MCF 10A (cell line): ENCODE measurements around the gene RPL9. TPM values are rescaled to one million over a fixed set of nuclear protein-coding genes. Genes with fewer than 3 reads are reported as not detected.

Experiments
- BruUV-seq: library from RNA; stranded (reverse); fragments of 400-500 nt; replicated peaks from 2 replicates; lab custom pipeline; 2021; lab: Mats Ljungman, UMichigan
- CTCF ChIA-PET: fragments of 300-600 bp; sonication (Branson Sonifier 250); formaldehyde crosslinking; extraction: SDS; loops from one replicate; lab custom pipeline; 2021; ENCODE audit warnings: antibody characterized with exemption, inconsistent platforms; lab: Yijun Ruan, JAX
- POLR2A ChIA-PET: fragments of 300-600, 350-650 bp; sonication (Branson Sonifier 250); formaldehyde crosslinking; extraction: SDS; loops from one replicate; lab custom pipeline; 2020; ENCODE audit warnings: antibody characterized with exemption, inconsistent platforms; lab: Yijun Ruan, JAX
- DNase-seq: peaks from one replicate; pipeline ENCODE4 v3.0.0-alpha.2; 2018; ENCODE audit not compliant: unreplicated experiment
- H3K27ac Mint-ChIP-seq: one replicate; pipeline ENCODE4 v1.8.0; 2022; ENCODE audit warnings: mild to moderate bottlenecking, low read depth, mixed read lengths; ENCODE audit not compliant: unreplicated experiment
- H3K27me3 Mint-ChIP-seq: one replicate; pipeline ENCODE4 v1.8.0; 2022; ENCODE audit warnings: mixed read lengths; ENCODE audit not compliant: insufficient read depth, unreplicated experiment
- H3K36me3 Mint-ChIP-seq: one replicate; pipeline ENCODE4 v1.8.0; 2022; ENCODE audit warnings: mild to moderate bottlenecking, moderate library complexity, mixed read lengths; ENCODE audit not compliant: insufficient read depth, unreplicated experiment
- H3K4me1 Mint-ChIP-seq: one replicate; pipeline ENCODE4 v1.8.0; 2022; ENCODE audit warnings: mixed read lengths; ENCODE audit not compliant: insufficient read depth, unreplicated experiment
- H3K4me3 Mint-ChIP-seq: one replicate; pipeline ENCODE4 v1.8.0; 2022; ENCODE audit warnings: mild to moderate bottlenecking, moderate library complexity, mixed read lengths; ENCODE audit not compliant: unreplicated experiment
- H3K9me3 Mint-ChIP-seq: one replicate; pipeline ENCODE4 v1.8.0; 2022; ENCODE audit warnings: mixed read lengths; ENCODE audit not compliant: unreplicated experiment
- CTCF ChIP-seq: fragments of 200-600 bp; IDR thresholded peaks from one replicate; pipeline ENCODE4 v1.8.0; 2022; ENCODE audit warnings: antibody characterized with exemption, mild to moderate bottlenecking; ENCODE audit not compliant: unreplicated experiment
- intact Hi-C: fragments of 100-400 bp; cut with micrococcal nuclease; formaldehyde crosslinking; loops from 2 replicates; pipeline ENCODE4 v1.14.1; 2022
- total RNA-seq: library from RNA; stranded (reverse); gene quantifications from 2 replicates; pipeline ENCODE4 v1.2.3, GENCODE V29; 2022

The RPL9 gene
- total RNA-seq, 1 experiment from 2014 or later = 1,405 TPM

GRCh38 chr4:39453738-39454137 lies 5.0 kb downstream of the RPL9 start:
- H3K4me1 Mint-ChIP-seq = peaks cover 7% of the 10 kb centered on the region

GRCh38 chr4:39452860-39453587 lies 5.7 kb downstream of the RPL9 start:
- no TSS peak for BruUV-seq
- POLR2A ChIA-PET = interaction anchor here (1.1 to 1.6 kb wide), 2 partner anchors 18 to 73 kb away, joined by 3 to 4 read pairs; no protein-coding TSS in a partner anchor
- intact Hi-C loops = loop anchor here (10.0 kb wide), 1 partner anchor 138 kb away; no protein-coding TSS in a partner anchor
- Mint-ChIP-seq H3K27me3 (no peaks in the 10 kb centered on the region), H3K4me1 (peaks cover 7% of the 10 kb centered on the region), H3K27ac (no peak overlapping the region), H3K4me3 (no peak overlapping the region), H3K36me3 (peaks cover 96% of the 10 kb centered on the region), H3K9me3 (no peaks in the 10 kb centered on the region)
- CTCF ChIA-PET = interaction anchor here (0.5 to 0.6 kb wide), 2 partner anchors 57 to 264 kb away, joined by 4 to 6 read pairs; no protein-coding TSS in a partner anchor
- no peak for DNase-seq
- no peak for TF ChIP-seq CTCF

More at GRCh38 chr4:39453738-39454137, 5.0 kb downstream of the RPL9 start:
- no peak for TF ChIP-seq CTCF
- POLR2A ChIA-PET = interaction anchor here (7.4 kb wide), 1 partner anchor 87 kb away, joined by 72 read pairs; the partner anchor contains the start of gene RFC1
- Mint-ChIP-seq H3K9me3 (no peaks in the 10 kb centered on the region), H3K27ac (no peak overlapping the region), H3K4me3 (no peak overlapping the region), H3K27me3 (no peaks in the 10 kb centered on the region), H3K36me3 (peaks cover 96% of the 10 kb centered on the region)
- intact Hi-C loops = loop anchor here (10.0 kb wide), 1 partner anchor 139 kb away; no protein-coding TSS in a partner anchor
- BruUV-seq = no TSS peak
- no peak for DNase-seq
- CTCF ChIA-PET = interaction anchor here (0.8 kb wide), 1 partner anchor 72 kb away, joined by 3 read pairs; no protein-coding TSS in a partner anchor

- Mint-ChIP-seq H3K36me3 (peaks cover 96% of the 10 kb centered on the region), H3K27ac (no peak overlapping the region), H3K4me3 (no peak overlapping the region), H3K9me3 (no peaks in the 10 kb centered on the region), H3K4me1 (peaks cover 7% of the 10 kb centered on the region), H3K27me3 (no peaks in the 10 kb centered on the region)
- TF ChIP-seq CTCF = no peak
- CTCF ChIA-PET = interaction anchor here (0.5 to 0.6 kb wide), 3 partner anchors 58 to 525 kb away, joined by 3 to 6 read pairs (median 4); no protein-coding TSS in a partner anchor
- no peak for DNase-seq
- POLR2A ChIA-PET = interaction anchor here (0.6 to 1.6 kb wide), 6 partner anchors 14 to 1318 kb away, joined by 3 to 7 read pairs (median 3); no protein-coding TSS in a partner anchor
- intact Hi-C loops = loop anchor here (10.0 kb wide), 1 partner anchor 138 kb away; no protein-coding TSS in a partner anchor
- BruUV-seq = no TSS peak
Measured at GRCh38 chr4:39452153-39452859, 6.4 kb downstream of the RPL9 start.
